HG02938 (cell line): ENCODE data around the gene METTL21A.

Source experiments
- ATAC-seq: cut with Tn5 transposase; IDR thresholded peaks from one replicate; pipeline ENCODE4 v1.9.1; 2021; ENCODE audit warnings: mild to moderate bottlenecking, moderate library complexity; ENCODE audit not compliant: unreplicated experiment

METTL21A gene

GRCh38 chr2:207624185-207625013 lies 795 bp downstream of the METTL21A start:
- peak; percentile 37 for ATAC-seq

- no peak for ATAC-seq
Measured at GRCh38 chr2:207621501-207622039, 3.6 kb downstream of the METTL21A start.

GRCh38 chr2:207619764-207620203 lies 5.4 kb downstream of the METTL21A start:
- peak; percentile 37 for ATAC-seq

- no peak for ATAC-seq
Measured at GRCh38 chr2:207617011-207617671, 8.1 kb downstream of the METTL21A start.

GRCh38 chr2:207616185-207616584 lies 9.0 kb downstream of the METTL21A start:
- ATAC-seq, result no peak

- no peak for ATAC-seq
Measured at GRCh38 chr2:207614824-207615223, 10.4 kb downstream of the METTL21A start.

- no peak for ATAC-seq
Measured at GRCh38 chr2:207612714-207613113, 12.5 kb downstream of the METTL21A start.

GRCh38 chr2:207606829-207607228 lies 18.4 kb downstream of the METTL21A start:
- no peak for ATAC-seq

- ATAC-seq, result no peak
Measured at GRCh38 chr2:207606399-207606798, 18.8 kb downstream of the METTL21A start.

- no peak for ATAC-seq
Measured at GRCh38 chr2:207603486-207603885, 21.7 kb downstream of the METTL21A start.

- no peak for ATAC-seq
Measured at GRCh38 chr2:207601774-207602173, 23.4 kb downstream of the METTL21A start.

GRCh38 chr2:207600231-207600630 lies 25.0 kb downstream of the METTL21A start:
- ATAC-seq, result no peak

GRCh38 chr2:207599636-207600035 lies 25.6 kb downstream of the METTL21A start:
- no peak for ATAC-seq

- no peak for ATAC-seq
Measured at GRCh38 chr2:207594731-207595130, 30.5 kb downstream of the METTL21A start.

- no peak for ATAC-seq
Measured at GRCh38 chr2:207594264-207594663, 30.9 kb downstream of the METTL21A start.

GRCh38 chr2:207593277-207593676 lies 31.9 kb downstream of the METTL21A start:
- no peak for ATAC-seq

- no peak for ATAC-seq
Measured at GRCh38 chr2:207589143-207589542, 36.1 kb downstream of the METTL21A start.

GRCh38 chr2:207587305-207587704 lies 37.9 kb downstream of the METTL21A start:
- no peak for ATAC-seq

GRCh38 chr2:207584952-207585351 lies 40.2 kb downstream of the METTL21A start:
- ATAC-seq, result no peak

- no peak for ATAC-seq
Measured at GRCh38 chr2:207571370-207571769, 53.8 kb downstream of the METTL21A start.

- no peak for ATAC-seq
Measured at GRCh38 chr2:207567671-207568070, 57.5 kb downstream of the METTL21A start.
